Mucosa of descending colon (tissue), 3 donors: ENCODE results near the gene C17orf107. TPM values are rescaled to one million over a fixed set of nuclear protein-coding genes. Genes with fewer than 3 reads are reported as not detected.

Source experiments
- ATAC-seq: fragments of 200-7000 bp; cut with Tn5 transposase; one replicate; pipeline ENCODE4 v1.9.1; 2020; ENCODE audit warnings: mild to moderate bottlenecking, moderate library complexity
- DNase-seq, 3 donors: peaks; one replicate each; pipeline ENCODE4 v3.0.0-alpha.2; 2020
- H3K36me3 ChIP-seq: fragments of 200-600 bp; one replicate; pipeline ENCODE4 v1.8.0; 2021; ENCODE audit warnings: low read depth, mild to moderate bottlenecking
- H3K4me1 ChIP-seq: fragments of 200-600 bp; one replicate; pipeline ENCODE4 v1.8.0; 2021; ENCODE audit warnings: low read depth, mild to moderate bottlenecking
- H3K4me3 ChIP-seq: fragments of 200-600 bp; one replicate; pipeline ENCODE4 v1.8.0; 2021; ENCODE audit warnings: mild to moderate bottlenecking
- H3K9me3 ChIP-seq: fragments of 200-600 bp; one replicate; pipeline ENCODE4 v1.8.0; 2021; ENCODE audit warnings: mild to moderate bottlenecking
- intact Hi-C, 2 donors: fragments of 100-400 bp; cut with DNase I in 1 of 2; cut with micrococcal nuclease in 1 of 2; formaldehyde crosslinking; loops; one replicate each; pipeline versions ENCODE4 v1.11.0 to v1.11.1; 2022; cut with DNase I, micrococcal nuclease
- long read RNA-seq, 2 donors: library from polyadenylated mRNA; unstranded; transcript quantifications; one replicate each; pipeline ENCODE4 v2.0.0, GENCODE V29; 2019 to 2021
- total RNA-seq, 3 donors: library from RNA; stranded (reverse); fragmentation: NEBNext Ultra II Directional in 2 of 3; extraction: Animal tissue kit (Norgen Biotek cat#: 25700) in 2 of 3; gene quantifications; one replicate each; pipeline versions ENCODE4 v1.2.1 to v1.2.4, GENCODE V29; 2021 to 2023
- TF ChIP-seq, protein P1 (sequence below): fragments of 200-600 bp; IDR thresholded peaks from one replicate; pipeline ENCODE4 v1.8.0; 2022; ENCODE audit warnings: antibody characterized with exemption, mild to moderate bottlenecking
- donor health status: DM: no; HTN: no; CAD: no; lungs with moderate emphysema.
- donor health status: DM: no; HTN: no; CAD: no.
- donor health status: DM: no; HTN: yes; CAD: no.

Gene C17orf107
- 1 to 10 TPM in 1 of 3 donors, under 1 TPM in 2; 0.52 to 2.6 (median 0.80) TPM for total RNA-seq
- long read RNA-seq, donor 1, partial matches to known transcripts, result 0 of 3 reads
- long read RNA-seq, donor 1, other reads (novel, unspliced or antisense), result 2 of 3 reads
- long read RNA-seq, donor 2, result 0 reads

DNA sequence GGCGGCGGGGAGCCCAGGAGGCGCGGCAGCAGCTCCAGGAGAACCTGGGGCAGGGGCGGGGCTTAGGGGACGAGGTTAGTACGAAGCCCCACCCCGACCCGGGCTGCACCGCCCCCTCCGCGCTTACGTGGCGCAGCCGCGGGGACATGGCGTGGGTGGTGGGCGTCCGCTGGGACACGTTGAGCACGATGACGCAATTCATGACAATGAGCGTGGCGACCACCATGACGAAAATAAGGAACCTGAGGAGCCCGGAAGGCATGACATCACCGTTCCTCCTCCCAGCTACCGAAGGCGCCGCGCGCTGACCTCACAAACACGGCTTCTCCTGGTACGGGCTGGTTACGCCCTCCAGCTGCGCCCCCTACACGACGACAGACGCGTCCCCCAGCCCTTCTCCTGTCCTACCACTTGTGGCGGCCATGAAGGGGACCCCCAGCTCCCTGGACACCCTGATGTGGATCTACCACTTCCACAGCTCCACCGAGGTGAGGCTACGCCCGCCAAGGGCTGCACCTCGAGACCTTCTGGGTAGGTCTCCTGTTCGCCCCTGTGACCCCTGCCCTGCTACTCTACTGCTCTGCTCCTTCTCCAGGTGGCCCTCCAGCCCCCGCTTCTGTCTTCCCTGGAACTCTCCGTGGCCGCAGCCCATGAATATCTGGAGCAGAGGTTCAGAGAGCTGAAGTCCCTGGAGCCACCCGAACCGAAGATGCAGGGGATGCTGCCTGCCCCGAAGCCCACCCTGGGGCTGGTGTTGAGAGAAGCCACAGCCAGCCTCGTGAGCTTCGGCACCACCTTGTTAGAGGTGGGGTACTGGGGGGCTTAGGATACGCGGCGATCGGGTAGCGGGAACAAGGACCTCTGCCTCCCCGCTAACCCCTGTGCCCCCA is at the start of gene C17orf107:
C17orf107 (plus strand) TSS at position 196 of the 890 bp plus-strand sequence; CDS start at position 423, 227 bp downstream.
- Histone ChIP-seq H3K9me3 (no peaks in the 10 kb centered on the region), H3K36me3 (peaks cover under 1% of the 10 kb centered on the region), H3K4me1 (peaks cover 40% of the 10 kb centered on the region), H3K4me3 (peak within 1 kb of the TSS; percentile 17)
- ATAC-seq, result peak; percentile 75
- DNase-seq, result peak; percentile 89 to 93 (median 90)
- intact Hi-C loops, result loop anchor here in 1 of 2 donors (10.0 kb wide), 1 partner anchor 175 kb away; no protein-coding TSS in a partner anchor
- TF ChIP-seq, protein P1, sequence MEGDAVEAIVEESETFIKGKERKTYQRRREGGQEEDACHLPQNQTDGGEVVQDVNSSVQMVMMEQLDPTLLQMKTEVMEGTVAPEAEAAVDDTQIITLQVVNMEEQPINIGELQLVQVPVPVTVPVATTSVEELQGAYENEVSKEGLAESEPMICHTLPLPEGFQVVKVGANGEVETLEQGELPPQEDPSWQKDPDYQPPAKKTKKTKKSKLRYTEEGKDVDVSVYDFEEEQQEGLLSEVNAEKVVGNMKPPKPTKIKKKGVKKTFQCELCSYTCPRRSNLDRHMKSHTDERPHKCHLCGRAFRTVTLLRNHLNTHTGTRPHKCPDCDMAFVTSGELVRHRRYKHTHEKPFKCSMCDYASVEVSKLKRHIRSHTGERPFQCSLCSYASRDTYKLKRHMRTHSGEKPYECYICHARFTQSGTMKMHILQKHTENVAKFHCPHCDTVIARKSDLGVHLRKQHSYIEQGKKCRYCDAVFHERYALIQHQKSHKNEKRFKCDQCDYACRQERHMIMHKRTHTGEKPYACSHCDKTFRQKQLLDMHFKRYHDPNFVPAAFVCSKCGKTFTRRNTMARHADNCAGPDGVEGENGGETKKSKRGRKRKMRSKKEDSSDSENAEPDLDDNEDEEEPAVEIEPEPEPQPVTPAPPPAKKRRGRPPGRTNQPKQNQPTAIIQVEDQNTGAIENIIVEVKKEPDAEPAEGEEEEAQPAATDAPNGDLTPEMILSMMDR, result no peak

DNA sequence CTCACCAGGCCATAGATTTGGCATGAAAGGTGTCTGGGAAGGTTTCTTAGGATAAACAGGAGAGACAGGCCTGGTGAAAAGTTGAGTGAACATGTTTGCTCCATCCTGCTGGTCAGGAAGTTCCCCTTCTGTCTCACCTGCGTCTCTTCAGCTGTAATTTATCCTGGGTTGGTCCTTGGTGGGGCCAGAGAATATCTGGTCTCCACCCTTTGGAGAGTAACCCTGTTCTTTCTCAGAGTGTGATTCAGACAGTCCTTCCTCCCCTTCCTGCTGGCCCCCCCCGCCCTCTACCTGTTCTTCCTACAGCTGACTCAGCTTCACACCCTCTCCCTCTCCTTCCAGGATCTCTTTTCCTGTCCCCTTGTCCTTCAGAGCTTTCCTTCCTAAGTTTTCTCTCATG is 49.1 kb upstream of the C17orf107 start:
- DNase-seq (peak in 2 of 3 donors; percentile 57 to 68), ATAC-seq (peak; percentile 94)
- Histone ChIP-seq H3K4me3 (no peak overlapping the region), H3K4me1 (peaks cover 31% of the 10 kb centered on the region), H3K36me3 (no peaks in the 10 kb centered on the region), H3K9me3 (no peaks in the 10 kb centered on the region)
- TF ChIP-seq, protein P1, result no peak
- intact Hi-C loops, result no loop called here

DNA sequence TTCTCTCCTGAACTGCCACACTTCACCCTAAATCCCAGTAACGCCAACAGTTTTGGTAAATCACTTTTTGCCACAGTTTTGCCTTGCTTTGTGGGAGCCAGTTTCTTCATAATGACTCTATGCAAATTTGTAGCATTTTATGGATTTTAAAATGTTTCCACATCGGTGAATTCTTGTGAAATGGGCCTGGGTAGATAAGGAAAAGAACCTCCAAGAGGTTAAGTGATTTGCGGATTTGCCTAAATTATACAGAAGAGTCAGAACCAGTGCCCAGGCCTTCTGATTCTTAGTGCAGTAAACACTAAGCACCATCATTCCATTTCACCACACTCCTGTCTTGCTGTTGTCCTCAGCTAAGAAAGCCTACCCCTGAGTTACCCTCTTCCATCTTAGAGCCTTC is 48.3 kb upstream of the C17orf107 start:
- intact Hi-C loops, result no loop called here
- ATAC-seq (no peak), DNase-seq (no peak)
- Histone ChIP-seq H3K9me3 (no peaks in the 10 kb centered on the region), H3K36me3 (no peaks in the 10 kb centered on the region), H3K4me3 (no peak overlapping the region), H3K4me1 (peaks cover 25% of the 10 kb centered on the region)
- TF ChIP-seq, protein P1, result no peak

DNA sequence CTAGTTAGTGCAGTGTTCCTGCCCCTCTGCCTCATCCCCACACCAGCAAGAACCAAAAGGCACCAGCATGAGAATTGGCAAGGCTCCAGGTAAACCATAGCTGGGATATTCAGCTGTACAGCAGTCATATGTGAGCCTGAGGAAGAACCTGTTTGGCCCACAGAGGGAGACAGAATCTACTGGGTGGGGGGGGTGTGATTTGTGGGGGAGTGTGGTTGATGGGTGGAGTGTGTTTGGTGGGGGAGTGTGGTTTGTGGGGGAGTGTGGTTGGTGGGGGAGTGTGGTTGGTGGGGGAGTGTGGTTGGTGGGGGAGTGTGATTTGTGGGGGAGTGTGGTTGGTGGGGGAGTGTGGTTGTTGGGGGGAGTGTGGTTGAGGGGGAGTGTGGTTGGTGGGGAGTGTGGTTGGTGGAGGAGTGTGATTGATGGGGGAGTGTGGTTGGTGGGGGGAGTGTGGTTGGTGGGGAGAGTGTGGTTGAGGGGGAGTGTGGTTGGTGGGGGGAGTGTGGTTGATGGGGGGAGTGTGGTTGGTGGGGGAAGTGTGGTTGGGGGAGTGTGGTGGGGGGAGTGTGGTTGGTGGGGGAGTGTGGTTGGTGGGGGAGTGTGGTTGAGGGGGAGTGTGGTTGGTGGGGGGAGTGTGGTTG is 46.6 kb upstream of the C17orf107 start:
- no peaks in the 10 kb centered on the region for H3K9me3 ChIP-seq
- peak in 1 of 3 donors; percentile 32 for DNase-seq
- ATAC-seq, result peak; percentile 13
- intact Hi-C loops, result no loop called here
- TF ChIP-seq, protein P1, result no peak
- H3K4me3 ChIP-seq, result no peak overlapping the region
- no peaks in the 10 kb centered on the region for H3K36me3 ChIP-seq
- peaks cover 25% of the 10 kb centered on the region for H3K4me1 ChIP-seq

DNA sequence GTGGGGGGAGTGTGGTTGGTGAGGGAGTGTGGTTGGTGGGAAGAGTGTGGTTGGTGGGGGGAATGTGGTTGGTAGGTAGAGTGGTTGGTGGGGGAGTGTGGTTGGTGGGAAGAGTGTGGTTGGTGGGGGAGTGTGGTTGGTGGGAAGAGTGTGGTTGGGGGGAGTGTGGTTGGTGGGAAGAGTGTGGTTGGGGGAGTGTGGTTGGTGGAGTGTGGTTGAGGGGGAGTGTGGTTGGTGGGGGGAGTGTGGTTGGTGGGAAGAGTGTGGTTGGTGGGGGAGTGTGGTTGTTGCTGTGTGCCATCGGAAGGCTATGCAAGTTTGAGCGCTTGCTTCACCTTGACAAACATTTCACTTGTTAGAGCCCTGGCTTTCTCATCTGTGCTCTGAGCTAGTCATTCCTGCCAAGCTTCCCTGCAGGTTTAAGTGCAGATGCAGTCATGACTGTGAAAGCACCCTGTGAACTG is 46.1 kb upstream of the C17orf107 start:
- TF ChIP-seq, protein P1, result no peak
- H3K36me3 ChIP-seq, result no peaks in the 10 kb centered on the region
- ATAC-seq (no peak), DNase-seq (no peak)
- H3K4me1 ChIP-seq, result peaks cover 27% of the 10 kb centered on the region
- H3K4me3 ChIP-seq, result no peak overlapping the region
- intact Hi-C loops, result no loop called here
- H3K9me3 ChIP-seq, result no peaks in the 10 kb centered on the region
